Neutrophil (primary cell): ENCODE data around the gene CCNQ.
A peak's percentile ranks its signal among the peaks of the same experiment; 100 is the strongest.

Source experiments
- H3K27ac ChIP-seq: fragments of 200-600 bp; sonication (generic); 2 replicates; pipeline ENCODE4 v1.5.1; 2016; ENCODE audit warnings: mild to moderate bottlenecking, moderate library complexity
- H3K27me3 ChIP-seq: fragments of 200-600 bp; sonication (generic); 2 replicates; pipeline ENCODE4 v1.6.0; 2016; ENCODE audit warnings: mild to moderate bottlenecking
- H3K36me3 ChIP-seq: fragments of 200-600 bp; sonication (generic); 2 replicates; pipeline ENCODE4 v1.5.1; 2017
- H3K4me1 ChIP-seq, 2 experiments: fragments of 200-600 bp in 1 of 2; sonication (generic) in 1 of 2; 1 replicate in 1 of 2; 2 replicates in 1 of 2; pipeline versions ENCODE4 v1.5.1 to v1.6.1; 2013 to 2016; ENCODE audit warnings: low read depth in 1 of 2, low read length in 1 of 2, mild to moderate bottlenecking in 1 of 2, moderate library complexity in 1 of 2; ENCODE audit not compliant: control insufficient read depth in 1 of 2, insufficient read depth in 1 of 2
- H3K4me3 ChIP-seq, 2 experiments: fragments of 200-600 bp in 1 of 2; sonication (generic) in 1 of 2; 1 replicate in 1 of 2; 2 replicates in 1 of 2; pipeline ENCODE4 v1.5.1; 2013 to 2016; ENCODE audit warnings: low read depth in 1 of 2, low read length in 1 of 2, mild to moderate bottlenecking in 1 of 2, moderate library complexity in 1 of 2
- H3K9me3 ChIP-seq: fragments of 200-600 bp; sonication (generic); 2 replicates; pipeline ENCODE4 v1.5.1; 2016
- TF ChIP-seq, protein P1 (sequence below): fragments of 200-600 bp; sonication (generic); IDR thresholded peaks from 2 replicates; pipeline ENCODE4 v1.5.1; 2016; ENCODE audit warnings: antibody characterized with exemption

The CCNQ gene

GRCh38 chrX:153603131-153603656 is 4.3 kb upstream of the CCNQ start:
- Histone ChIP-seq H3K4me1 (peaks cover 8 to 13% of the 10 kb centered on the region in 2 experiments), H3K9me3 (no peaks in the 10 kb centered on the region), H3K36me3 (no peaks in the 10 kb centered on the region), H3K4me3 (no peak overlapping the region), H3K27me3 (no peaks in the 10 kb centered on the region), H3K27ac (no peak overlapping the region)
- TF ChIP-seq, protein P1, sequence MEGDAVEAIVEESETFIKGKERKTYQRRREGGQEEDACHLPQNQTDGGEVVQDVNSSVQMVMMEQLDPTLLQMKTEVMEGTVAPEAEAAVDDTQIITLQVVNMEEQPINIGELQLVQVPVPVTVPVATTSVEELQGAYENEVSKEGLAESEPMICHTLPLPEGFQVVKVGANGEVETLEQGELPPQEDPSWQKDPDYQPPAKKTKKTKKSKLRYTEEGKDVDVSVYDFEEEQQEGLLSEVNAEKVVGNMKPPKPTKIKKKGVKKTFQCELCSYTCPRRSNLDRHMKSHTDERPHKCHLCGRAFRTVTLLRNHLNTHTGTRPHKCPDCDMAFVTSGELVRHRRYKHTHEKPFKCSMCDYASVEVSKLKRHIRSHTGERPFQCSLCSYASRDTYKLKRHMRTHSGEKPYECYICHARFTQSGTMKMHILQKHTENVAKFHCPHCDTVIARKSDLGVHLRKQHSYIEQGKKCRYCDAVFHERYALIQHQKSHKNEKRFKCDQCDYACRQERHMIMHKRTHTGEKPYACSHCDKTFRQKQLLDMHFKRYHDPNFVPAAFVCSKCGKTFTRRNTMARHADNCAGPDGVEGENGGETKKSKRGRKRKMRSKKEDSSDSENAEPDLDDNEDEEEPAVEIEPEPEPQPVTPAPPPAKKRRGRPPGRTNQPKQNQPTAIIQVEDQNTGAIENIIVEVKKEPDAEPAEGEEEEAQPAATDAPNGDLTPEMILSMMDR: no peak

- H3K4me1 ChIP-seq: peaks cover 13 to 19% of the 10 kb centered on the region in 2 experiments
- TF ChIP-seq, protein P1: no peak
- H3K36me3 ChIP-seq: no peaks in the 10 kb centered on the region
- no peaks in the 10 kb centered on the region for H3K9me3 ChIP-seq
- no peak overlapping the region for H3K4me3 ChIP-seq
- no peaks in the 10 kb centered on the region for H3K27me3 ChIP-seq
- no peak overlapping the region for H3K27ac ChIP-seq
These were observed 3.7 kb upstream of the CCNQ start for GRCh38 chrX:153602601-153603000.

DNA sequence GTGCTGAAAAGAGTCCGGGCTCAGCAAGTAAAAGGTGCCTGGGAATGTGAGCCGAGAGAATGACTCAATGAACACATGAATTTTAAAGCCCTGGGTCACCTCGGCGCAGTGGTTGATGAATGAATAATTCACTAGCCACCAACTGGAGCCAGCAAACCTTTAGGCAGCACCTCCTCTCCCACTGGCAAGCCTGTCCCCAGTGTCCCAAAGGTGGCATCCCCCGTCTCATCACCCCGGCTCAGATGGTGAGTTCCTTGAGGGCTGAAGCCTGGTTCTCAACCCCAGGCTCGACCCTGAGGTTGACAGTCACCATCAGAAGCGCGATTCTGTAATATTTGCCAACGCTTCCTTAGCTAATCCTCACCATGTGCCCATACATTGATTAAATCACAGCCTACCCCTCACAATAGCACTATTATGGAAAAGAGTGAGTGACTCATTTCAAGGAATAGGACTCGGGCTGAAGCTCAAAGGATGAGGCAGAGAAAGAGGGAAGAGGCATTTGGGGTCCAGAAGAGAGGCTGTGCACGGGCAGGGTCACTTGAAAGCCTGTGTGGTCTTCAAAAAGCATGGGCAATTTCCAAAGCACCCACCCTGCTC is 2.7 kb upstream of the CCNQ start:
- Histone ChIP-seq H3K27me3 (no peaks in the 10 kb centered on the region), H3K4me3 (no peak overlapping the region), H3K9me3 (no peaks in the 10 kb centered on the region), H3K36me3 (no peaks in the 10 kb centered on the region), H3K4me1 (peaks cover 13 to 19% of the 10 kb centered on the region in 2 experiments), H3K27ac (no peak overlapping the region)
- TF ChIP-seq, protein P1: no peak

DNA sequence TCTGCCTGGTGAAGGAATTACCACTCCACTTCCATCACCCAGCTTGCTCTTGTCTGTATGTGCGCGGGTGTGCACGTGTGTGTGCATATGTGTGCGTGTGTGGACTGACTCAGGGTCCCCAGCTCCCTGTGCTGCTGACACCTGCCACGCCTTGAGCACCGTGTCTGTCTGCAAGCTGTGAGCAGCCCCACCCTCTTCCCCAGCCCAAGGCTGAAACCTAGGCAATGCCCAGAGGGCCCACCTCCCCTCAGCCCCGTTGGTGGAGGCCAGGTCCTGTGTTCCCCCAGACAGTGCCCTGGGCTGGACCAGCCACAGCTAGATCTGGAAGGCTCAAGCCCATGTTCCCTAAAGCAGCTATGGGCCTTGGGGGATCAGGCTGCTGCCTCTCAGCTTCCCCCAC is 2.0 kb upstream of the CCNQ start:
- Histone ChIP-seq H3K9me3 (no peaks in the 10 kb centered on the region), H3K27ac (no peak overlapping the region), H3K27me3 (no peaks in the 10 kb centered on the region), H3K36me3 (no peaks in the 10 kb centered on the region), H3K4me1 (peaks cover 13 to 19% of the 10 kb centered on the region in 2 experiments), H3K4me3 (no peak overlapping the region)
- TF ChIP-seq, protein P1: no peak

- TF ChIP-seq, protein P1: no peak
- Histone ChIP-seq H3K27ac (no peak overlapping the region), H3K4me1 (peaks cover 13 to 19% of the 10 kb centered on the region in 2 experiments)
These were observed 1.1 kb upstream of the CCNQ start for GRCh38 chrX:153600032-153600373.

More at GRCh38 chrX:153600032-153600373, 1.1 kb upstream of the CCNQ start:
- Histone ChIP-seq H3K4me3 (peak overlapping the region in 1 of 2 experiments; percentile 66), H3K36me3 (peaks cover 4% of the 10 kb centered on the region), H3K27me3 (no peaks in the 10 kb centered on the region), H3K9me3 (no peaks in the 10 kb centered on the region)
